ENCODE measurements around the gene COL15A1. TPM values are rescaled to one million over a fixed set of nuclear protein-coding genes. Genes with fewer than 3 reads are reported as not detected.

The COL15A1 gene
- total RNA-seq, 1 experiment from 2014 or later: 0.22 TPM

DNA sequence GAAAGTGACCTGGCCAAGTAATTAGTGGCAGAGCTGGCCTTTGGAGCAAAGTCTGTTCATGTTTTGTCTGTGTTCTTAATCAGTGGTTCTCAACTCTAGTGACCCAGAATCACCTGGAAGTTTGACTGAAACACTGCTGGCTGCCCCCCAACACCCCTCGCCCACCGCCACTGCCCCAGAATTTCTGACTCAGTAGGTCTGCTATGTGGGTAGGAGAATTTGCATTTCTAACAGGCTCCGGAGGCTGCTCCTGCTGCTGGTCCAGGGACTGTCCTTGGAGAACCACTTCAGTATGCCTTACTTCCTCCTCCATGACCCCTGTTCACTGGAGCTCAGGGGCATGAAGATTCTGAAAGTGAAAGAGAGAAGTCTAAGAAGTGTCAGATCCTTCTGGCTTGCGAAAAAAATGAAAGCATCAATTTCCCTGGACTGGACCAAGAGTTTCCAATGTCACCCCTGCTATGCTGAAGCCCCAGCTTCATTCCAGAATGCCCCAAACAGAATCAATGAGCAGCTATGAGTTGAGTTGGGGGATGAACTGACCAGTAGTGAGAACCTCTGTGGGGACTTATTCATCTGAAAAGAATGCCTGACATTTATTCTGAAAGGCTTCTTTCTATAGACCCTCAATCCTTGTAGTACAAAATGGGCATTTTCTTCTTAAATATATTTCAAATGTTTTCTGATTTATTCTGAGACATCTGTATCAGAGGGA, 20.8 kb upstream of the COL15A1 start:
- TF ChIP-seq TCF7 (CRISPR knock-in tag; IDR thresholded peaks at IDR 0.05; ENCODE audit: low read depth) (no peak), FOXJ3 (CRISPR knock-in tag; IDR thresholded peaks at IDR 0.05; ENCODE audit: borderline replicate concordance) (no peak), ZNF232 (CRISPR knock-in tag; IDR thresholded peaks at IDR 0.05) (no peak), EMX1 (CRISPR knock-in tag; IDR thresholded peaks at IDR 0.05) (no peak)
- TF ChIP-seq, protein P1, sequence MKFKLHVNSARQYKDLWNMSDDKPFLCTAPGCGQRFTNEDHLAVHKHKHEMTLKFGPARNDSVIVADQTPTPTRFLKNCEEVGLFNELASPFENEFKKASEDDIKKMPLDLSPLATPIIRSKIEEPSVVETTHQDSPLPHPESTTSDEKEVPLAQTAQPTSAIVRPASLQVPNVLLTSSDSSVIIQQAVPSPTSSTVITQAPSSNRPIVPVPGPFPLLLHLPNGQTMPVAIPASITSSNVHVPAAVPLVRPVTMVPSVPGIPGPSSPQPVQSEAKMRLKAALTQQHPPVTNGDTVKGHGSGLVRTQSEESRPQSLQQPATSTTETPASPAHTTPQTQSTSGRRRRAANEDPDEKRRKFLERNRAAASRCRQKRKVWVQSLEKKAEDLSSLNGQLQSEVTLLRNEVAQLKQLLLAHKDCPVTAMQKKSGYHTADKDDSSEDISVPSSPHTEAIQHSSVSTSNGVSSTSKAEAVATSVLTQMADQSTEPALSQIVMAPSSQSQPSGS (CRISPR knock-in tag; IDR thresholded peaks at IDR 0.05; ENCODE audit: borderline replicate concordance, low read depth): no peak
- TF ChIP-seq, protein P2, sequence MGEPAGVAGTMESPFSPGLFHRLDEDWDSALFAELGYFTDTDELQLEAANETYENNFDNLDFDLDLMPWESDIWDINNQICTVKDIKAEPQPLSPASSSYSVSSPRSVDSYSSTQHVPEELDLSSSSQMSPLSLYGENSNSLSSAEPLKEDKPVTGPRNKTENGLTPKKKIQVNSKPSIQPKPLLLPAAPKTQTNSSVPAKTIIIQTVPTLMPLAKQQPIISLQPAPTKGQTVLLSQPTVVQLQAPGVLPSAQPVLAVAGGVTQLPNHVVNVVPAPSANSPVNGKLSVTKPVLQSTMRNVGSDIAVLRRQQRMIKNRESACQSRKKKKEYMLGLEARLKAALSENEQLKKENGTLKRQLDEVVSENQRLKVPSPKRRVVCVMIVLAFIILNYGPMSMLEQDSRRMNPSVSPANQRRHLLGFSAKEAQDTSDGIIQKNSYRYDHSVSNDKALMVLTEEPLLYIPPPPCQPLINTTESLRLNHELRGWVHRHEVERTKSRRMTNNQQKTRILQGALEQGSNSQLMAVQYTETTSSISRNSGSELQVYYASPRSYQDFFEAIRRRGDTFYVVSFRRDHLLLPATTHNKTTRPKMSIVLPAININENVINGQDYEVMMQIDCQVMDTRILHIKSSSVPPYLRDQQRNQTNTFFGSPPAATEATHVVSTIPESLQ (CRISPR knock-in tag; IDR thresholded peaks at IDR 0.05): no peak
- H3K27ac Mint-ChIP-seq: no peak overlapping the region
- ATAC-seq: no peak
- H3K4me3 Mint-ChIP-seq: no peak overlapping the region
- ChIA-PET POLR2A (interaction anchor here (1.2 kb wide), 1 partner anchor 21 kb away, joined by 3 read pairs; the partner anchor contains the start of gene COL15A1), CTCF (interaction anchor here (1.2 kb wide), 1 partner anchor 14 kb away, joined by 5 read pairs; no protein-coding TSS in a partner anchor)
- H3K36me3 Mint-ChIP-seq: no peaks in the 10 kb centered on the region
- H3K27me3 Mint-ChIP-seq (ENCODE audit: low read depth): no peaks in the 10 kb centered on the region
- no peak for DNase-seq (ENCODE audit: low spot score)
- peaks cover 11% of the 10 kb centered on the region for H3K4me1 Mint-ChIP-seq
- H3K9me3 Mint-ChIP-seq: no peaks in the 10 kb centered on the region

DNA sequence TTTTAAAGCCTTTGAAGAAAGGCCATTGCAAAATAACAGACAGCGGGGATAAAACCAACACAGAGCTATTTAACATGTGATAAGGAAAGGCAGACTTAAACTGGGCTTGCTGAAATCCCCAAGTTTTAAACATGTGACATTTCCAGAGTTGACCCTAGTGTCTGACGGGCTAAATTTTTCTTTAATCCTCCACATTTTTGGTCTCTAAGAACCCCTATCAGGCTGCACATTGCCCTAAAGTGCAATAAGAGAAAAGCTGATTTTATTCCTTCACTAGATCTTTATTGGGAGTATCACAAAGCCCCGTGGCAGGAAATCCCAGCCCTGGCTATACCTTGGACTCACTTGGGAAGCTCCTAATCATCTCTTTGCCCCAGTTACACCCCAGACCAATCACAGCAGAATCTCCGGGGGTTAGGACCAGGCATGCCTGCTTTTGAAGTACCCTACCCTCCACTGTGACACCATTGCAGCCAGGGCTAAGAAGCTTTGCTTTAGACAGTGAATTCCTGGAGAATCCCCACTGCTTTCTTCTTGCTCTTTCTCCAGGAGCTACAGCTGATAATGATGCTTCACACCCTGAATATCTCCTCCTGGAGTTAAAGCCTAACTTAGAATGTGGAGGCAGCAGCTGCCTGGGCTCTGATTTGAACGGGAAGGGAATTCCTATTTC, 20.1 kb upstream of the COL15A1 start:
- CTCF ChIA-PET: interaction anchor here (1.2 kb wide), 1 partner anchor 13 kb away, joined by 5 read pairs; no protein-coding TSS in a partner anchor
- no peak for DNase-seq (ENCODE audit: low spot score)

More for the DNA sequence above, 20.1 kb upstream of the COL15A1 start:
- Mint-ChIP-seq H3K27me3 (ENCODE audit: low read depth) (no peaks in the 10 kb centered on the region), H3K9me3 (no peaks in the 10 kb centered on the region), H3K36me3 (no peaks in the 10 kb centered on the region), H3K27ac (no peak overlapping the region), H3K4me1 (peaks cover 11% of the 10 kb centered on the region), H3K4me3 (no peak overlapping the region)
- TF ChIP-seq MYBL2 (CRISPR knock-in tag; IDR thresholded peaks at IDR 0.05) (no peak), NFATC4 (CRISPR knock-in tag; IDR thresholded peaks at IDR 0.05) (no peak)
- TF ChIP-seq, protein P3, sequence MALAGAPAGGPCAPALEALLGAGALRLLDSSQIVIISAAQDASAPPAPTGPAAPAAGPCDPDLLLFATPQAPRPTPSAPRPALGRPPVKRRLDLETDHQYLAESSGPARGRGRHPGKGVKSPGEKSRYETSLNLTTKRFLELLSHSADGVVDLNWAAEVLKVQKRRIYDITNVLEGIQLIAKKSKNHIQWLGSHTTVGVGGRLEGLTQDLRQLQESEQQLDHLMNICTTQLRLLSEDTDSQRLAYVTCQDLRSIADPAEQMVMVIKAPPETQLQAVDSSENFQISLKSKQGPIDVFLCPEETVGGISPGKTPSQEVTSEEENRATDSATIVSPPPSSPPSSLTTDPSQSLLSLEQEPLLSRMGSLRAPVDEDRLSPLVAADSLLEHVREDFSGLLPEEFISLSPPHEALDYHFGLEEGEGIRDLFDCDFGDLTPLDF (CRISPR knock-in tag; IDR thresholded peaks at IDR 0.05): no peak
- TF ChIP-seq, protein P4, sequence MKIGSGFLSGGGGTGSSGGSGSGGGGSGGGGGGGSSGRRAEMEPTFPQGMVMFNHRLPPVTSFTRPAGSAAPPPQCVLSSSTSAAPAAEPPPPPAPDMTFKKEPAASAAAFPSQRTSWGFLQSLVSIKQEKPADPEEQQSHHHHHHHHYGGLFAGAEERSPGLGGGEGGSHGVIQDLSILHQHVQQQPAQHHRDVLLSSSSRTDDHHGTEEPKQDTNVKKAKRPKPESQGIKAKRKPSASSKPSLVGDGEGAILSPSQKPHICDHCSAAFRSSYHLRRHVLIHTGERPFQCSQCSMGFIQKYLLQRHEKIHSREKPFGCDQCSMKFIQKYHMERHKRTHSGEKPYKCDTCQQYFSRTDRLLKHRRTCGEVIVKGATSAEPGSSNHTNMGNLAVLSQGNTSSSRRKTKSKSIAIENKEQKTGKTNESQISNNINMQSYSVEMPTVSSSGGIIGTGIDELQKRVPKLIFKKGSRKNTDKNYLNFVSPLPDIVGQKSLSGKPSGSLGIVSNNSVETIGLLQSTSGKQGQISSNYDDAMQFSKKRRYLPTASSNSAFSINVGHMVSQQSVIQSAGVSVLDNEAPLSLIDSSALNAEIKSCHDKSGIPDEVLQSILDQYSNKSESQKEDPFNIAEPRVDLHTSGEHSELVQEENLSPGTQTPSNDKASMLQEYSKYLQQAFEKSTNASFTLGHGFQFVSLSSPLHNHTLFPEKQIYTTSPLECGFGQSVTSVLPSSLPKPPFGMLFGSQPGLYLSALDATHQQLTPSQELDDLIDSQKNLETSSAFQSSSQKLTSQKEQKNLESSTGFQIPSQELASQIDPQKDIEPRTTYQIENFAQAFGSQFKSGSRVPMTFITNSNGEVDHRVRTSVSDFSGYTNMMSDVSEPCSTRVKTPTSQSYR (CRISPR knock-in tag; IDR thresholded peaks at IDR 0.05): no peak
- POLR2A ChIA-PET: interaction anchor here (1.2 kb wide), 1 partner anchor 20 kb away, joined by 3 read pairs; the partner anchor contains the start of gene COL15A1
- ATAC-seq: no peak; the same call in 1 of the 2 replicates

Data from WTC11 (cell line).